Fibroblast of mammary gland (primary cell): Measurements from ENCODE around the gene ATP6V1A.

Experiments used
- DNase-seq: peaks from one replicate; pipeline ENCODE4 v3.0.0-alpha.2; 2010; ENCODE audit warnings: low read depth
- H3K4me3 ChIP-seq: 2 replicates; pipeline ENCODE4 v1.5.1; 2011; ENCODE audit warnings: low read depth, mild to moderate bottlenecking, low read length, moderate library complexity; ENCODE audit not compliant: control insufficient read depth
- TF ChIP-seq, protein P1 (sequence below): conservative IDR thresholded peaks from 2 replicates; pipeline ENCODE4 v1.5.1; 2011; ENCODE audit warnings: low read depth, low read length, inconsistent platforms; ENCODE audit not compliant: control insufficient read depth, insufficient read depth

The ATP6V1A gene

GRCh38 chr3:113832477-113833164 is 85.8 kb downstream of the ATP6V1A start:
- TF ChIP-seq, protein P1, sequence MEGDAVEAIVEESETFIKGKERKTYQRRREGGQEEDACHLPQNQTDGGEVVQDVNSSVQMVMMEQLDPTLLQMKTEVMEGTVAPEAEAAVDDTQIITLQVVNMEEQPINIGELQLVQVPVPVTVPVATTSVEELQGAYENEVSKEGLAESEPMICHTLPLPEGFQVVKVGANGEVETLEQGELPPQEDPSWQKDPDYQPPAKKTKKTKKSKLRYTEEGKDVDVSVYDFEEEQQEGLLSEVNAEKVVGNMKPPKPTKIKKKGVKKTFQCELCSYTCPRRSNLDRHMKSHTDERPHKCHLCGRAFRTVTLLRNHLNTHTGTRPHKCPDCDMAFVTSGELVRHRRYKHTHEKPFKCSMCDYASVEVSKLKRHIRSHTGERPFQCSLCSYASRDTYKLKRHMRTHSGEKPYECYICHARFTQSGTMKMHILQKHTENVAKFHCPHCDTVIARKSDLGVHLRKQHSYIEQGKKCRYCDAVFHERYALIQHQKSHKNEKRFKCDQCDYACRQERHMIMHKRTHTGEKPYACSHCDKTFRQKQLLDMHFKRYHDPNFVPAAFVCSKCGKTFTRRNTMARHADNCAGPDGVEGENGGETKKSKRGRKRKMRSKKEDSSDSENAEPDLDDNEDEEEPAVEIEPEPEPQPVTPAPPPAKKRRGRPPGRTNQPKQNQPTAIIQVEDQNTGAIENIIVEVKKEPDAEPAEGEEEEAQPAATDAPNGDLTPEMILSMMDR: no peak
- no peak overlapping the region for H3K4me3 ChIP-seq
- no peak for DNase-seq

DNA sequence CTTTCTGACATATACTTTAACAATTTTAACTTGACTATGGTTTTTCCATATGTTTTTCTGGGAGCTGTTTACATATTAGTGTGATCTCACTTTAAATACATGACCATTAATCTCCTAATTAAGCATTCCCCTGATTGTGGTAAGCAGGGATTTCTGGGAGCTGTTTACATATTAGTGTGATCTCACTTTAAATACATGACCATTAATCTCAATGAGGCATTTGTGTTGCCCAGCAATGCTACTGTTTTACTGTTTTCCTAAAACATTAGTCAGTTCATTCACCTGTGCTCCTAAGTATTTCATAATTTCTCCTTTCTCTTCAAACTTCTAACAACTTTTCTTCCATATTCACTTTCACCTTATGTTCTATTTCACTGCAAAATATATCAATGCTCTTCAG is 88.1 kb downstream of the ATP6V1A start:
- no peak overlapping the region for H3K4me3 ChIP-seq
- TF ChIP-seq, protein P1: no peak
- DNase-seq: no peak

DNA sequence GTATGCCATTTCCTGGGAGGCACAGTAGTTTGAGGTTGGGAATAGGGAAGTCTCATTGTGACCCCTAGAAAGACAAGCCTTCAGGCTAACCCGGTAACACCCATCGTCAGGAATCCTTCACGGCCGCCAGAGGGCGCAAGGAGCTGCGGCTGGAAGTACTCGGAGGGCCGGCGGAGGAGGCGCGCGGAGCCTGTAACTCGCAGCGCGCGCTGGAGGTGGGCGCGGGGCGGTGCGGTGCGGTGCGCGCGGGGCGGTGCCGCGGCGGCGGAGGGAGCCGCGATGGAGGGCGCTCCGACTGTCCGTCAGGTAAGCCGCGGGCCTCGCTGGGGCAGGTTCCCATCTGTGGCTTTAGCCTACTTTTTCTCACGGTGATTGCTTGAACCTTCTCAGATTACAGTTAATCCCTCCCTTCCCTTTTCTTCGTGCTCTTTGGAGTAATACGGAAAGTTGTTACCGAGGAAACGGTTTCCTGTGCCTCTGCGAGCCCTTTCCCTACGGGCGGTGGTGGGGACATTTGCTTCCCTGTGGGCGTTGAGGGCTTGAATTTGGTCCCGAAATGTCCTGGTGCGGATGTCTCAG is 91.9 kb downstream of the ATP6V1A start, which contains the start of gene GRAMD1C:
Gene GRAMD1C, plus strand, starts transcription at position 158 of the 579 bp plus-strand sequence. Its CDS starts 122 bp downstream, at position 280.
- DNase-seq: peak; percentile 81
- peak within 1 kb of the TSS; percentile 73 for H3K4me3 ChIP-seq
- TF ChIP-seq, protein P1: peak; percentile 78

DNA sequence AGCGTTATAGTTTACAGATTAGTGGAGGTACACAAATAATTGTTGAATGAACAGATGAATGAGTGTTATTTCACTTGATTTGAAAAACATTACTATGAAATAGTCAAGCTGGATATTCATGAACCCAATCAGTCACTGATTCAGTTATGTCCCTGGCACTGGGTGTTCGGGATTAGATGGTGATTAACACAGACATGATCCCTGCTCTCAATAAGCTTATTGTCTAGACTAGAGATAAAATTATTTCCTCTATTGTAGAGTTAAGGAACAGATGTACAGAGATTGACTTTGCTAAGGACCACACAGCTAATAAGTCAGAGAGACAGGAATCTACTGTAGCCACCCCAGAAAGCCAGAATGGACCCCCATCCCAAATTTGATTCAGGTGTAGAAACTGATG is 92.7 kb downstream of the ATP6V1A start:
- TF ChIP-seq, protein P1: no peak

GRCh38 chr3:113844622-113845222 is 97.9 kb downstream of the ATP6V1A start:
- no peak overlapping the region for H3K4me3 ChIP-seq
- TF ChIP-seq, protein P1: peak; percentile 67
- peak; percentile 48 for DNase-seq

More for the DNA sequence above, 92.7 kb downstream of the ATP6V1A start:
- peak overlapping the region; percentile 73 for H3K4me3 ChIP-seq
- no peak for DNase-seq

GRCh38 chr3:113847247-113847646 is 100.4 kb downstream of the ATP6V1A start:
- no peak for DNase-seq
- TF ChIP-seq, protein P1: no peak
- H3K4me3 ChIP-seq: no peak overlapping the region
